H1 (cell line): Measurements from ENCODE around the gene PPIA. TPM values are rescaled to one million over a fixed set of nuclear protein-coding genes. Genes with fewer than 3 reads are reported as not detected.

Source experiments
- CTCF ChIA-PET: fragments of 300-600 bp; sonication (Branson Sonifier 250); formaldehyde crosslinking; loops from one replicate; lab custom pipeline; 2021; ENCODE audit not compliant: partially characterized antibody; lab: Charles Lee
- POLR2A ChIA-PET: fragments of 300-600 bp; sonication (Branson Sonifier 250); formaldehyde crosslinking; loops from one replicate; lab custom pipeline; 2021; ENCODE audit warnings: inconsistent platforms; ENCODE audit not compliant: partially characterized antibody; lab: Charles Lee
- DNase-seq, 2 experiments: peaks; one replicate each; pipeline versions ENCODE4 v3.0.0 to v3.0.0-alpha.2; 2010 to 2022; ENCODE audit warnings: low spot score in 2 of 2, low read depth in 1 of 2, mixed read lengths in 1 of 2
- FAIRE-seq: peaks from 2 replicates; lab custom pipeline; 2011; peaks lifted over from hg19 to GRCh38; lab: Jason Lieb, UNC
- H2AFZ ChIP-seq: 2 replicates; pipeline ENCODE4 v1.8.1; 2012; ENCODE audit warnings: low read length, inconsistent platforms
- H2AK5ac ChIP-seq: 2 replicates; pipeline ENCODE4 v1.6.1; 2013; ENCODE audit warnings: low read depth, low read length
- H2BK120ac ChIP-seq: replicated peaks from 2 replicates; pipeline ENCODE3; 2013; ENCODE audit warnings: low read depth, low read length, inconsistent platforms
- H2BK12ac ChIP-seq: 2 replicates; pipeline ENCODE4 v1.6.1; 2013; ENCODE audit warnings: low read depth, low read length
- H2BK15ac ChIP-seq: 2 replicates; pipeline ENCODE4 v1.6.1; 2013; ENCODE audit warnings: low read length
- H2BK20ac ChIP-seq: 2 replicates; pipeline ENCODE4 v1.6.1; 2013; ENCODE audit warnings: low read length
- H2BK5ac ChIP-seq: 2 replicates; pipeline ENCODE4 v1.6.1; 2013; ENCODE audit warnings: low read depth, low read length
- H3K14ac ChIP-seq: 2 replicates; pipeline ENCODE4 v1.6.1; 2013; ENCODE audit warnings: inconsistent platforms; ENCODE audit not compliant: insufficient read length
- H3K18ac ChIP-seq: 2 replicates; pipeline ENCODE4 v1.6.1; 2013; ENCODE audit warnings: low read length; ENCODE audit errors: extremely low read depth
- H3K23ac ChIP-seq: 2 replicates; pipeline ENCODE4 v1.6.1; 2013; ENCODE audit warnings: inconsistent platforms; ENCODE audit not compliant: insufficient read length
- H3K23me2 ChIP-seq: 2 replicates; pipeline ENCODE4 v1.6.1; 2013; ENCODE audit warnings: low read depth, low read length
- H3K27ac ChIP-seq: 2 replicates; pipeline ENCODE4 v1.6.1; 2011; ENCODE audit warnings: low read depth, low read length, inconsistent platforms
- H3K27me3 ChIP-seq, 4 experiments: replicated peaks in 1 of 4; 1 replicate in 1 of 4; 2 replicates in 3 of 4; pipeline versions ENCODE4 v1.6.1 to v1.8.1; 2011 to 2013; ENCODE audit warnings: low read length in 3 of 4, mild to moderate bottlenecking in 3 of 4, inconsistent platforms in 2 of 4, mixed read lengths in 2 of 4, moderate library complexity in 1 of 4; ENCODE audit not compliant: control insufficient read depth in 3 of 4, insufficient read depth in 3 of 4; ENCODE audit errors: extremely low read depth in 1 of 4
- H3K36me3 ChIP-seq, 4 experiments: 2 replicates each; pipeline versions ENCODE4 v1.6.1 to v1.8.1; 2011 to 2013; ENCODE audit warnings: mild to moderate bottlenecking in 4 of 4, low read length in 3 of 4, moderate library complexity in 2 of 4, control low read depth in 1 of 4, inconsistent platforms in 1 of 4; ENCODE audit not compliant: insufficient read depth in 4 of 4, control insufficient read depth in 2 of 4
- H3K4ac ChIP-seq: replicated peaks from 2 replicates; pipeline ENCODE3; 2013; ENCODE audit warnings: low read length, low read depth, mixed read lengths, inconsistent platforms; ENCODE audit not compliant: insufficient read length
- H3K4me1 ChIP-seq, 4 experiments: replicated peaks in 1 of 4; 1 replicate in 1 of 4; 2 replicates in 3 of 4; pipeline versions ENCODE4 v1.6.1 to v1.8.1; 2011 to 2013; ENCODE audit warnings: low read length in 3 of 4, inconsistent platforms in 2 of 4, mixed read lengths in 1 of 4; ENCODE audit not compliant: insufficient read depth in 4 of 4, control insufficient read depth in 3 of 4
- H3K4me2 ChIP-seq, 2 experiments: 2 replicates each; pipeline versions ENCODE4 v1.6.1 to v1.8.1; 2011 to 2013; ENCODE audit warnings: low read depth in 2 of 2, low read length in 2 of 2, control low read depth in 1 of 2, inconsistent platforms in 1 of 2, mild to moderate bottlenecking in 1 of 2; ENCODE audit not compliant: insufficient read depth in 1 of 2
- H3K4me3 ChIP-seq, 4 experiments: fragments of 200-600, 300-600 bp in 1 of 4; sonication (generic), shearing (Covaris generic), sonication (Bioruptor Twin) in 1 of 4; 2 replicates each; pipeline versions ENCODE4 v1.5.1 to v1.8.1; 2011 to 2016; ENCODE audit warnings: low read length in 4 of 4, low read depth in 3 of 4, control low read depth in 2 of 4, inconsistent platforms in 2 of 4, mild to moderate bottlenecking in 2 of 4, mixed read lengths in 1 of 4, moderate library complexity in 1 of 4; ENCODE audit not compliant: insufficient read depth in 2 of 4; ENCODE audit errors: extremely low read depth in 1 of 4
- H3K56ac ChIP-seq: replicated peaks from 2 replicates; pipeline ENCODE3; 2013; ENCODE audit warnings: low read depth, mild to moderate bottlenecking, mixed read lengths, low read length, inconsistent platforms; ENCODE audit not compliant: insufficient read length
- H3K79me1 ChIP-seq: 2 replicates; pipeline ENCODE4 v1.6.1; 2013; ENCODE audit warnings: low read depth, low read length, control low read depth
- H3K79me2 ChIP-seq, 2 experiments: 2 replicates each; pipeline versions ENCODE4 v1.6.1 to v1.8.1; 2012 to 2013; ENCODE audit warnings: low read length in 2 of 2, mild to moderate bottlenecking in 2 of 2, inconsistent platforms in 1 of 2; ENCODE audit not compliant: insufficient read depth in 2 of 2, control insufficient read depth in 1 of 2
- H3K9ac ChIP-seq, 4 experiments: replicated peaks in 1 of 4; 1 replicate in 1 of 4; 2 replicates in 3 of 4; pipeline versions ENCODE4 v1.6.1 to v1.8.1; 2011 to 2013; ENCODE audit warnings: low read depth in 3 of 4, low read length in 3 of 4, control low read depth in 2 of 4, mild to moderate bottlenecking in 2 of 4, moderate library complexity in 2 of 4, inconsistent platforms in 1 of 4; ENCODE audit errors: extremely low read depth in 1 of 4
- H3K9me3 ChIP-seq, 2 experiments: 2 replicates each; pipeline versions ENCODE4 v1.6.1 to v1.8.1; 2012 to 2013; ENCODE audit warnings: mild to moderate bottlenecking in 2 of 2, moderate library complexity in 2 of 2, control low read depth in 1 of 2, inconsistent platforms in 1 of 2, low read depth in 1 of 2, low read length in 1 of 2, mixed read lengths in 1 of 2; ENCODE audit not compliant: insufficient read depth in 2 of 2
- H4K20me1 ChIP-seq, 2 experiments: replicated peaks in 1 of 2; 2 replicates each; pipeline versions ENCODE3 to v1.8.1; 2011 to 2013; ENCODE audit warnings: inconsistent platforms in 2 of 2, low read length in 2 of 2, mild to moderate bottlenecking in 1 of 2; ENCODE audit not compliant: insufficient read depth in 2 of 2, control insufficient read depth in 1 of 2
- H4K5ac ChIP-seq: 2 replicates; pipeline ENCODE4 v1.6.1; 2013; ENCODE audit warnings: low read length, low read depth, mixed read lengths, inconsistent platforms; ENCODE audit not compliant: insufficient read length
- H4K8ac ChIP-seq: 2 replicates; pipeline ENCODE4 v1.8.0; 2013; ENCODE audit warnings: mild to moderate bottlenecking, moderate library complexity, low read length, inconsistent platforms; ENCODE audit not compliant: insufficient read depth; ENCODE audit errors: extremely low read depth
- H4K91ac ChIP-seq: replicated peaks from 2 replicates; pipeline ENCODE3; 2013; ENCODE audit warnings: low read length, mixed read lengths, inconsistent platforms; ENCODE audit not compliant: insufficient read length
- ATF3 ChIP-seq: IDR thresholded peaks from 2 replicates; pipeline ENCODE4 v1.6.1; 2011; ENCODE audit warnings: low read depth, mild to moderate bottlenecking, low read length; ENCODE audit not compliant: insufficient read depth
- CBX8 ChIP-seq: fragments of 300-800, 300-1000 bp; sonication (generic); IDR thresholded peaks from 2 replicates; pipeline ENCODE4 v1.7.1; 2016; ENCODE audit warnings: low read depth, low read length, borderline replicate concordance
- CHD2 ChIP-seq: IDR thresholded peaks from 2 replicates; pipeline ENCODE4 v1.6.1; 2012; ENCODE audit warnings: low read length, improper control_type of control experiment
- CTCF ChIP-seq, 3 experiments: IDR thresholded peaks; 1 replicate in 2 of 3; 2 replicates in 1 of 3; pipeline versions ENCODE4 v1.5.1 to v1.6.1; 2011; ENCODE audit warnings: low read length in 3 of 3, mild to moderate bottlenecking in 3 of 3, inconsistent platforms in 2 of 3, low read depth in 1 of 3, moderate library complexity in 1 of 3; ENCODE audit not compliant: insufficient read depth in 1 of 3; ENCODE audit errors: control extremely low read depth in 1 of 3
- EGR1 ChIP-seq: IDR thresholded peaks from 2 replicates; pipeline ENCODE4 v1.6.1; 2011; ENCODE audit warnings: low read depth, low read length, borderline replicate concordance
- KDM1A ChIP-seq: fragments of 200-600, 300-600 bp; sonication (generic); IDR thresholded peaks from 2 replicates; pipeline ENCODE4 v1.7.1; 2016; ENCODE audit warnings: mild to moderate bottlenecking, low read length, borderline replicate concordance
- TCF12 ChIP-seq: IDR thresholded peaks from 2 replicates; pipeline ENCODE4 v1.6.1; 2011; ENCODE audit warnings: low read depth, mild to moderate bottlenecking, low read length
- TEAD4 ChIP-seq: IDR thresholded peaks from 2 replicates; pipeline ENCODE4 v1.6.1; 2012; ENCODE audit warnings: low read depth, low read length, inconsistent platforms, mixed read lengths
- WGBS, 2 experiments: shearing (Covaris generic) in 1 of 2; methylation state at CpG; one replicate each; pipeline versions ENCODE4 v1.1.6 to v1.1.7; 2013 to 2015; ENCODE audit warnings: low lambda C conversion rate in 2 of 2, mixed read lengths in 2 of 2, inconsistent platforms in 1 of 2, low coverage in 1 of 2, missing lambda C conversion rate in 1 of 2; ENCODE audit not compliant: insufficient replicate concordance in 2 of 2, insufficient coverage in 1 of 2, insufficient read length in 1 of 2; ENCODE audit errors: extremely low coverage in 1 of 2, missing lambda C conversion rate in 1 of 2; 5-methylcytosine and 5-hydroxymethylcytosine counted together
- polyA plus RNA-seq, 7 experiments: library from polyadenylated mRNA; depleted of rRNA in 3 of 7; stranded (reverse) in 5 of 7; unstranded in 2 of 7; fragments of >200 nt in 5 of 7; fragments of 200-250 nt in 2 of 7; gene quantifications; 1 replicate in 5 of 7; 2 replicates in 1 of 7; 4 replicates in 1 of 7; pipeline versions ENCODE4 v1.2.1 to v1.2.3, GENCODE V29; 2011 to 2013; ENCODE audit warnings: missing spikeins in 2 of 7, mixed read lengths in 2 of 7
- total RNA-seq: library from RNA; stranded (reverse); fragmentation: NEBNext Ultra II Directional; extraction: Animal tissue kit (Norgen Biotek cat#: 25700); gene quantifications from 2 replicates; pipeline ENCODE4 v1.2.1, GENCODE V29; 2021

The PPIA gene
- total and polyA plus RNA-seq, 2 of the 8 experiments (the other 6 are each of a cell fraction or from before 2014, with no cell fraction given): 2,865 to 5,394 TPM

GRCh38 chr7:44754802-44755697 is 41.4 kb upstream of the PPIA start:
- Histone ChIP-seq H4K20me1 (peaks cover 16 to 24% of the 10 kb centered on the region in 2 experiments), H2BK20ac (no peak overlapping the region), H3K14ac (no peak overlapping the region), H4K91ac (peak overlapping the region; percentile 28), H4K8ac (peak overlapping the region; percentile 60; the same call in 1 of the 2 replicates), H2AK5ac (no peak overlapping the region), H3K9me3 (no peaks in the 10 kb centered on the region), H3K23me2 (no peaks in the 10 kb centered on the region), H3K9ac (no peak overlapping the region), H3K4me1 (peaks cover 0 to 13% (median 5%) of the 10 kb centered on the region in 4 experiments; a peak in 5 of 7 replicates), H2BK5ac (peak overlapping the region; percentile 76), H2AFZ (no peak overlapping the region), H3K56ac (no peak overlapping the region), H3K27ac (peak overlapping the region; percentile 45; the same call in 1 of the 2 replicates), H3K36me3 (peaks cover 3 to 20% (median 4%) of the 10 kb centered on the region in 4 experiments; a peak in 4 of 8 replicates), H2BK12ac (0 out of 2 replicates have a peak overlapping the region, but pooled peaks have one; percentile 17), H2BK120ac (no peak overlapping the region), H3K4me2 (no peak overlapping the region), H3K4me3 (no peak overlapping the region), H3K79me1 (peaks cover 4% of the 10 kb centered on the region), H2BK15ac (no peak overlapping the region), H3K27me3 (no peaks in the 10 kb centered on the region; a peak in 1 of 7 replicates), H3K23ac (no peak overlapping the region), H3K4ac (no peak overlapping the region), H3K18ac (peak overlapping the region; percentile 10; the same call in 1 of the 2 replicates), H3K79me2 (peaks cover 0 to 51% of the 10 kb centered on the region in 2 experiments; a peak in 2 of 4 replicates), H4K5ac (no peak overlapping the region)
- ChIA-PET CTCF (no interaction called here), POLR2A (interaction anchor here (1.0 to 2.7 kb wide), 3 partner anchors 12 to 148 kb away, joined by 3 to 12 read pairs (median 3); partner anchors contain the start of gene OGDH)
- no peak for DNase-seq
- no peak for FAIRE-seq
- 91% methylated on average over 11 of the region's 11 CpGs; no CpG with 5 or more reads in 1 of the 2 experiments for WGBS, 2 experiments
- no peak for TF ChIP-seq TCF12
- no peak for TF ChIP-seq CHD2
- TF ChIP-seq CTCF (IDR thresholded peaks at IDR 0.05; ENCODE audit: control extremely low read depth in 1 of 3, insufficient read depth in 1 of 3, low read depth in 1 of 3, low read length in 3 of 3): no peak
- no peak for TF ChIP-seq ATF3
- no peak for TF ChIP-seq CBX8
- no peak for TF ChIP-seq KDM1A
- TF ChIP-seq EGR1: no peak
- no peak for TF ChIP-seq TEAD4
